Progenitor cell of endocrine pancreas (in vitro differentiated cells): ENCODE results near the gene CCR3. TPM values are rescaled to one million over a fixed set of nuclear protein-coding genes. Genes with fewer than 3 reads are reported as not detected.

ENCODE experiments used
- DNase-seq: peaks from one replicate; pipeline ENCODE4 v3.0.0; 2021; ENCODE audit warnings: low spot score; ENCODE audit not compliant: unreplicated experiment
- H3K27ac Mint-ChIP-seq: 2 replicates; pipeline ENCODE4 v1.8.0; 2021; ENCODE audit warnings: mild to moderate bottlenecking, moderate library complexity, mixed read lengths
- H3K27me3 Mint-ChIP-seq: 2 replicates; pipeline ENCODE4 v1.8.0; 2021; ENCODE audit warnings: mixed read lengths
- H3K36me3 Mint-ChIP-seq: 2 replicates; pipeline ENCODE4 v1.8.0; 2022; ENCODE audit warnings: mixed read lengths; ENCODE audit not compliant: insufficient read depth
- H3K4me1 Mint-ChIP-seq: 2 replicates; pipeline ENCODE4 v1.8.0; 2021; ENCODE audit warnings: low read depth, mixed read lengths
- H3K4me3 Mint-ChIP-seq: 2 replicates; pipeline ENCODE4 v1.8.0; 2021; ENCODE audit warnings: low read depth, mild to moderate bottlenecking, moderate library complexity, mixed read lengths
- H3K9me3 Mint-ChIP-seq: 2 replicates; pipeline ENCODE4 v1.8.0; 2021; ENCODE audit warnings: low read depth, mixed read lengths
- total RNA-seq: library from RNA; stranded (reverse); gene quantifications from 2 replicates; pipeline ENCODE4 v1.2.1, GENCODE V29; 2021
- TF ChIP-seq, protein P1 (sequence below): fragments of 200-600 bp; sonication (generic); IDR thresholded peaks from one replicate; pipeline ENCODE4 v1.5.0; 2021; ENCODE audit warnings: antibody characterized with exemption, mild to moderate bottlenecking; ENCODE audit not compliant: unreplicated experiment

CCR3 gene
- total RNA-seq, 1 donor from 2014 or later, result not detected

DNA sequence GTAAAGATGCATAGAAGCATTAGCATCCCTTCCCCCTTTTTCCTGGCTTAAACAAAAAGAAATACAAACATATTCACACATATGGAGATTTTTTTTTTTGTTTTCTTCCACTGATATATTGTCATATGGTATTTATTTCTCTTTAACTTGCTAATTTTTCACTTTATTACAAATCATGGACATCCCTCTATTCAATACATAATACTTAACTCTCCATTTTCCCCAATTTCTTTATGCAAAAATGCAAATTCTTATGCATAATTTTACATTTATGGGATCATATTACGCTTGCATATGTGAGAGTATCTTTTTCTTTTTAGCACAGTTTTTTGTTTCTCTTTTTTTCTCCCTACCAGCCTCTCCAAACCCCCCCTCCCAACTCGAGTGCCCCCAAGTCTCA, 48.8 kb downstream of the CCR3 start:
- no peak overlapping the region for H3K27ac Mint-ChIP-seq

DNA sequence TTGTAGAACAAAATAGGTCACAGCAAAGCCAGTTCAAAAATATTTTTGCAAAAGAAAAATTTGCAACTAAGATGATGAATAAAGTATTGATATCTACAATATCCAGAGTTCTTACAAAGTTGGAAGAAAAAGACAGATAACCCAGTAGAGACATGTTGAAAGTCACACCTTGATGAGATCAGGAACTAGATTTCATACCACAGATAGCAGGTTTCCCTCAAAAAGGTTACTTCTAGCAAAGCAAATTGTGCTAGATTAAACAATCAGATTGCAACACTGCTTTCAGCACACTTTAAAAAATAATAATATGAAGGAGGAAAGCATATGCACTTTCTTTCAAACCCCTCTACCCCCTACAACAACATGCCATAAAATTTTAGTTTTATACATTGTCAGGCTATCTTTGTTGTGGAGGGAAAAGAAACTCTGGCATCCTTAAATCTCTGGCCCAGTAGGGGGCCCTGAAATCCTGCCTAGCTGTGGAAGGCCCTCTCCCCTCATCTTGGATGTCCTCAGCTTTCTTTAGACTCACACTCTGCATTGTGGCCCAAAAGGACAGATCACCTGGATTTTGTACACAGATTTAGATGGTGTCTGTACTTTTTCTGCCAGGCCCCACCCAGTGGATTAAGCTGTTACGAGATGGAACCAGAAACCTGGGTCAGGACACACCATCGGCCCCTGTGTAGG, 50.9 kb downstream of the CCR3 start:
- no peak for DNase-seq
- peaks cover 11% of the 10 kb centered on the region for H3K27me3 Mint-ChIP-seq
- TF ChIP-seq, protein P1, sequence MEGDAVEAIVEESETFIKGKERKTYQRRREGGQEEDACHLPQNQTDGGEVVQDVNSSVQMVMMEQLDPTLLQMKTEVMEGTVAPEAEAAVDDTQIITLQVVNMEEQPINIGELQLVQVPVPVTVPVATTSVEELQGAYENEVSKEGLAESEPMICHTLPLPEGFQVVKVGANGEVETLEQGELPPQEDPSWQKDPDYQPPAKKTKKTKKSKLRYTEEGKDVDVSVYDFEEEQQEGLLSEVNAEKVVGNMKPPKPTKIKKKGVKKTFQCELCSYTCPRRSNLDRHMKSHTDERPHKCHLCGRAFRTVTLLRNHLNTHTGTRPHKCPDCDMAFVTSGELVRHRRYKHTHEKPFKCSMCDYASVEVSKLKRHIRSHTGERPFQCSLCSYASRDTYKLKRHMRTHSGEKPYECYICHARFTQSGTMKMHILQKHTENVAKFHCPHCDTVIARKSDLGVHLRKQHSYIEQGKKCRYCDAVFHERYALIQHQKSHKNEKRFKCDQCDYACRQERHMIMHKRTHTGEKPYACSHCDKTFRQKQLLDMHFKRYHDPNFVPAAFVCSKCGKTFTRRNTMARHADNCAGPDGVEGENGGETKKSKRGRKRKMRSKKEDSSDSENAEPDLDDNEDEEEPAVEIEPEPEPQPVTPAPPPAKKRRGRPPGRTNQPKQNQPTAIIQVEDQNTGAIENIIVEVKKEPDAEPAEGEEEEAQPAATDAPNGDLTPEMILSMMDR, result no peak
- H3K27ac Mint-ChIP-seq, result no peak overlapping the region
- no peaks in the 10 kb centered on the region for H3K9me3 Mint-ChIP-seq
- no peaks in the 10 kb centered on the region for H3K36me3 Mint-ChIP-seq
- no peak overlapping the region for H3K4me3 Mint-ChIP-seq
- no peaks in the 10 kb centered on the region for H3K4me1 Mint-ChIP-seq

More for the DNA sequence above, 48.8 kb downstream of the CCR3 start:
- TF ChIP-seq, protein P1, result no peak
- Mint-ChIP-seq H3K36me3 (no peaks in the 10 kb centered on the region), H3K9me3 (no peaks in the 10 kb centered on the region), H3K4me1 (no peaks in the 10 kb centered on the region), H3K4me3 (no peak overlapping the region), H3K27me3 (peaks cover 8% of the 10 kb centered on the region)
- no peak for DNase-seq

DNA sequence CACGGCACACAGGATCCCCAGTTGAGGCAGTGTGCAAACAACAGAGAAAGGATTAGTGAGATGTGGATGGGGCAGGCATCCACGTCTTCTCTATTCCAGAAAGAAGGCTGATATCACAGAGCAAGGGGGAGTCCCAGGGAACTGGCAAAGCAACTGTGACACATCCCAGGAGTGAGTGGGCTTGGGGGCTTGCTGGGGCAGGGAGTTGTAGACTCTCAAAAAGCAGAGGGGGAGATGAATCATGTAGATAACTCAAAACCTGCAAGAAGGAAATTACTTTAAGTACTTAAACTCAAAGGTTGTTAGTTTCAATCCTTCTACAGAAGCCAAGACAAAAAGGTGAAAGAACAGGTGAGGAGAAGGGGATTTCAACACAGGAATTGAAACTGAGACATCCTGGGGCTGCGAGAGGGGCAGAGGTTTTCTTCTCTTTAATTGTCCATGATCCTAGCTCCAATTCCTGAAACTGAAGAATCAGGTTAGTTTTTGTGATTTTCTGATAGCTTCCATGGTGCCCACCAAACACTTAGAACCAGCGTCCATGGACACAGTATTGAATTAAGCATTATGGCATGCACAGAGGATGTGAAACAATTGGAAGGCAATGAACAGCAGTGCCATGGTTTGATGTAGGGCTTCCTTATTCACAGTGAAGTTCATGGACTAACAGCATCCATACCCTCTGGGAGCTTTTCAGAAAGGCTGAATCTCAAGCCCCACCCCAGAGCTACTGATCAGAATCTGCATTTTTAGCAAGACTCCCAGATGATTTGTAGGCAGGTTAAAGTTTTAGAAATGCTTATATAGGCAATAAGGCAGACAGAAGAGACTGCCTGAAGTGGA, 52.0 kb downstream of the CCR3 start:
- H3K9me3 Mint-ChIP-seq, result no peaks in the 10 kb centered on the region
- no peak for DNase-seq
- no peaks in the 10 kb centered on the region for H3K36me3 Mint-ChIP-seq
- TF ChIP-seq, protein P1, result no peak
- H3K27me3 Mint-ChIP-seq, result peaks cover 11% of the 10 kb centered on the region
- H3K27ac Mint-ChIP-seq, result no peak overlapping the region
- no peak overlapping the region for H3K4me3 Mint-ChIP-seq
- no peaks in the 10 kb centered on the region for H3K4me1 Mint-ChIP-seq

DNA sequence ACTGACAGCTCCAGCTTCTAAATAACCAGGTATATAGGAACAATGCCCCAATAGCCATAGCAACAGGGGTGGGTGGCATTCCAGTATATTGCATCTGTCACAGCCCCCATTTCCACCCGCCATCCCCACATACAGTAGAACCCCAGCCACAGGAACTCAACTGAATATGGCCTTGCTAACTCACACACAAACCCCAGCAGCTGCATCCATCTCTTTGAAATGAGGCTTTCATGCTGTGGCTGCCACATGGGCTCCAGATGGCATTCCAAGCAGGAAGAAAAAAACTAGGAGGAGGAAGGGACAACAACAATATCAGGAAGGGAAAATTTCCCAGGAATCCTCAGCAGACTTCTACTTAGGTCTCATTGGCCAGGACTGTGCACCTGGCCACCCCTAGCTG, 54.6 kb downstream of the CCR3 start:
- Mint-ChIP-seq H3K4me1 (no peaks in the 10 kb centered on the region), H3K4me3 (no peak overlapping the region), H3K9me3 (no peaks in the 10 kb centered on the region), H3K27me3 (peaks cover 21% of the 10 kb centered on the region), H3K27ac (no peak overlapping the region), H3K36me3 (no peaks in the 10 kb centered on the region)
- TF ChIP-seq, protein P1, result no peak
- no peak for DNase-seq

DNA sequence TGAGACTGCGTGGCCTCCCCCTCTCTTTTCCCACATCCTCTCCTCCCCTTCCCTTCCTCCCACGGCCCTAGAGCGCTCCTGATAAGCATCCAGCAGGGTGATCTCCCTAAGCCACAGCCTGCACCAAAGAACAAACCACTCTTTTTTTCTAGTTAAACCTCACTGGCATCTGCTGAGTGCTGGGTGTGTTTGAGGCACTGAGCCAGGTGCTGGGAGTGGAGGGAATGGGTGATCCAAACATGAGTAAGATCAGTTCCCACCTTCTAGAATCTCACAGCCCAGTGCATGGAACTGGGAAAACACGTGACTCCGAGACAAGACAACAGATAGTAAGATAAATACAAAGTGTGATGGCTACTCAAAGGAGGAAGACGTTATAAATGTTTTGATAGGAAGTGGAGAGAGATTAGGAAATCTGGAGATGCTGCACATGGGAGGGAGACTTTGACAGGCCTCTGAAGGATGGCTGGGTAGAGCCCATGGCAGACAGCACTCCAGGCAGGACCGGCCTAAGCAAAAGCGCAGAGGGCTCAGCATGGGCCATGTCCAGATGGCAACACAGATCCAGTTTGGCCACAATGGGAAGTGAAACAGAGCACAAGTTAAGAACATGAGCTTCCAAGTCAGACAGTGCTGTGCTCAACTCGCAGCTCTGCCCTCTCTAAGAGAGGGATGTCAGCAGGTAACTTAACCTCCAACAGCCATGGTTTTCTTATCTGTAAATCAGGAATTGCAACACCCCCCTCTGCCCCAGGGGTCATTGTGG, 55.6 kb downstream of the CCR3 start:
- no peaks in the 10 kb centered on the region for H3K4me1 Mint-ChIP-seq
- no peak overlapping the region for H3K4me3 Mint-ChIP-seq
- no peak overlapping the region for H3K27ac Mint-ChIP-seq
- no peak for DNase-seq
- peaks cover 21% of the 10 kb centered on the region for H3K27me3 Mint-ChIP-seq
- no peaks in the 10 kb centered on the region for H3K9me3 Mint-ChIP-seq
- H3K36me3 Mint-ChIP-seq, result no peaks in the 10 kb centered on the region
- TF ChIP-seq, protein P1, result no peak
